ENCODE data around the gene FIBP.
A peak's percentile ranks its signal among the peaks of the same experiment; 100 is the strongest.
"Not testable (repeated sequence)": the region's sequence is repeated elsewhere in the genome, so short reads cannot be mapped to it uniquely, and the experiment has no call there.

The FIBP gene

DNA sequence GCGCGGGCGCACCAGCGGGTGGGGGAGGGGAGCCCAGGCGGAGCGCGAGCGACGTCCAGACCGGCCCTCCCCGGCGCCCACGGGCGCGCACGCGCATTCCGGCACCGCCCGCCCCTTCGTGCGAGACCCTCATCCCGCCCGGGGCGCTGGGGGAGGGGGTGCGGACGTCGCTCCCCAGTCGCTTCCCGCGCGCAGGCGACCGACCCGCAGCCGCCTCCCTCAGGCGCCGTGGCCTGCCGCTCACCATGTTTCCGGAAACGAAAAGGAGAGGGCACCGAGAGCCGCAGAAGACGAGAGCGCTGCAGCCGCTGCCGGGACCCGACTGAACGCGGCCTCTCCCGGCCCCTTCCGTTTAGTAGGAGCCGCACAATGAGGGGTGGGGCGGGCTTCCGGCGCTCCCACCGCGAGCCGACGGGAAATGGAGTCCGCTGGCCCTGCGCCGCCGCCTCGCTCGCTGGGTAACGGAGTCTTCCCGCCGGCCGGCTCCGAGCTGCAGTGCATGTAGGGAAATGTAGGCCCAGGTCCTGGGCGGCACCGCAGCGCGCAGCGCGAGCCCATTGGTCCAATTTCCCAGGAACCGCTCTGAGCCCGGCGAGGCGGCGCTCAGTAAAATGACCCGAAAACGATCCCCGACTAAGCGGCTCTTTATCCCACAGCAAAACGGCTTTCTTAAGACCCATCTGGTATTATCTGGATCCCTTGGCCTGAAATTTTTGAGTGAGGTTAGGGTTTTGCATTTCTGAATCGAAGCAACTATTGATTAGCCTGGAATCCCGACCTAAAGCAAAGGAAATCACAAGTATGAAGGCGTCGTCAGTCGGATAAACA, 30.2 kb downstream of the FIBP start, which contains the start of gene CFL1:
Gene CFL1 (minus strand): TSS at position 328 of the 828 bp plus-strand sequence. CDS start 81 bp downstream, at position 247.
- DNase-seq = peak; percentile 92 to 97 (median 96)

- DNase-seq = peak; percentile 44 to 82 (median 68)
Observed at GRCh38 chr11:65857500-65857852, 30.8 kb downstream of the FIBP start.

DNA sequence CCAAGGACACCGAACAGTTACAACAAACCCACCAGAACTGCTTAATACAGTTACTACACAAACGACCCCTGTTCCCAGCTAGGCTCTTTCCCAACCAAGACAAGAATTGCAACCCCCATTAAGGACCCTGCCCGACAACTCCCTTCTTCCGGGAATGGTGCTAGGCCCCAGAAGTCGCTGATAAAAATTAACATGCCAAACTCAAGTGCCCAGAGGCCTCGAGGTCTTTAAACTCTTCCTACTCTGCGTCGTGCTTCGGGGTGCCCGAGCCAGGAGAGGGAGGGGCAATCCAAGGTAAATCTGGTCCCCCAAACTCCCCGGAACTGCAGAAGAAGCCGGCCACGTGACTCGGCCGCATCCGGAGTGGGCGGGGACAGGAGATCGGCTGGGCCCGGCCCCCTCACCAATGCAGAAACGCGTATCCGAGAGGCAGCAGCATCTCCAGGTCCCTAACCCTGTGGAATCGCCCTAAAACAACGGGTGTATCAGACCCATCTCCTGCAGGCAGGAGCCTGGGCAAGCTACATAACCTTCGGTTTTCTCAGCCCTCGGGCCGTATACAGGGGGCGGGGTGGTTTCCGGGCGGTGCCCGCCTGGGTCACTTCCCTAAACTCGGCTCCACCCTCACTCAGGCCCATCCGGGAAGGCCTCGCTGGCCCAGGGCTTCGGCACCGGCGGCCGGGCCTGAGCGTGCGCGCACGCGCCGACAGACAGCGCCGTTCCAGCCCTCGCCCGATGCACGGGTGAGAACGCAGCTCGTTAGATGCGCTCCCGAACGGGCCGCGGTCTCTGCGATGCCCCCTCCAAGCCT, 31.4 kb downstream of the FIBP start:
- DNase-seq = peak; percentile 73 to 84 (median 80)

DNA sequence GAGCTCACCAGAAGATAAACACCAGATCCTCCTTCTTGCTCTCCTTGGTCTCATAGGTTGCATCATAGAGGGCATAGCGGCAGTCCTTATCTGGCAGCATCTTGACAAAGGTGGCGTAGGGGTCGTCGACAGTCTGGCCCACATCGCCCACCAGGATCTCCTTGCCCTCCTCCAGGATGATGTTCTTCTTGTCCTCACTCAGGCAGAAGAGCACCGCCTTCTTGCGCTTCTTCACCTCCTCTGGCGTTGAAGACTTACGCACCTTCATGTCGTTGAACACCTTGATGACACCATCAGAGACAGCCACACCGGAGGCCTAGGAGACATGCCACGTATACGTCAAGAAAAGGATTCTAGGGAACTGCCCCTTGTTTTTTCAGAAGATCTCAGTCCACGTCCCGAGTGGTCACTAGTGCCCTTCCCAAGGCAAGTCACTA, 32.3 kb downstream of the FIBP start:
- DNase-seq = no peak

DNA sequence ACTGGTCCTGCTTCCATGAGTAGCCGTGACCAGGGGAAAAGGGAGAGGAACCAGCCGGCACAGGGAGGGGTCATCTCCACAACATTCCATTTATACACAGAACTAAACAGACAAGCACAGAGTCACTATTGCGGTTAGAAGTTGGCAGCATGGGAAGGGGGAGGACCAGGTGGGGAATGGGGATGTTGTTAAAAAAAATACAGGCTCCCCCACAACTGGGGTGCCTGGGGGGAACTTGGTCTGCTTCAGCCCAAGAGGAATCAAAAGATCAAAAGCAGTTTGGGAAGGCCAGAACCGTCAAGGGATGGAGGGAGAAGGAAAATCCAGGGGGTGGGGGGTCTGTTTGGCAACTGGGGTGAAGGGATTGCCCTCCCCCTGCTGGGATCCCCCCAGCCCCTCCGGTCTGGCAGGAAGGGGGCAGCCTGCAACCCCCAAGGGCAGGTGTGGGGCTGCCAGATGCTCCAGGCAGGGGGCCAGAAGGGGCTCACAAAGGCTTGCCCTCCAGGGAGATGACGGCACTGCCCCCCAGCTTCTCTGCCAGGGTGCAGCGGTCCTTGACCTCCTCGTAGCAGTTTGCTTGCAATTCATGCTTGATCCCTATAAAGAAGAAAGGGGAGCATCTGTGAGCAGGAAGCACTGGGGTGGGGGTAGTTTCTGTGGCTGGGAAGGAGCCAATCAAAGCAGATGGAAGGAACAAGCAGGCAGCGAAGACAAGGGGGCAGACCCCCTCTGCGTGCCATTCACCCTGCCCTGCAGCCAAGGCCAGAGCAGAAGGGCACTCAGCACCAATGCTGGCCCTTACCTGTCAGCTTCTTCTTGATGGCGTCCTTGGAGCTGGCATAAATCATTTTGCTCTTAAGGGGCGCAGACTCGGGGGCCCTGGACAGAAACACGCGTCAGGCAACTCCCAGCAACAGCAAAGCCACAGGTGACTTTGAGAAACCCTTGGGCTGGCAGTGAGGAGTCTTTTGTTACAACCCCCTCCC, 33.1 kb downstream of the FIBP start:
- DNase-seq = no peak

DNA sequence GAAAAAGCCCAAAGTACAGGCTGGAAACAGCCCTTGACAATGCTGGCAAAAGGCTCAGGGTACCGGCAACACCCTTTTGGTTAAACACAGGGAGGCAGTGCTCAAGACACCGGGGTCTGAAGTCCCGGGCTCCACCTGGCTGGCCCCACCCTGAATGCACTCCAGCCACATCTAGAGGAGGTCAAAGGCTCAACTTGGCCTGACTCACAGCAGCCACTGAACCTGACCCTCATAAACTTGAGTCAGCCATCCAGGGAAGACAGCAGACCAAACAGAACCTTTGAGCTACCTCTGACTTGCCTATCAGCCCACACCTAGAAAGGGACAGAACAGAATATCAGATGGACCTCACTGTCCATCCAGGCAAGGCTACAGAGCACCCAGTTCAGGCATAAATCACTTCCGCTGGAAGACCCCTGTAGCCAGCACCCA, 34.1 kb downstream of the FIBP start:
- no peak for DNase-seq

GRCh38 chr11:65853246-65853979, 34.9 kb downstream of the FIBP start:
- DNase-seq = no peak

- no peak for DNase-seq
Observed at GRCh38 chr11:65852508-65853245, 35.6 kb downstream of the FIBP start.

- DNase-seq = no peak
Observed at GRCh38 chr11:65851811-65852507, 36.3 kb downstream of the FIBP start.

- DNase-seq = no peak
Observed at GRCh38 chr11:65851083-65851579, 37.1 kb downstream of the FIBP start.

- DNase-seq = no peak
Observed at GRCh38 chr11:65850217-65851082, 37.8 kb downstream of the FIBP start.

GRCh38 chr11:65849771-65850216, 38.5 kb downstream of the FIBP start:
- DNase-seq = no peak

GRCh38 chr11:65849366-65849765, 38.9 kb downstream of the FIBP start:
- no peak for DNase-seq

DNA sequence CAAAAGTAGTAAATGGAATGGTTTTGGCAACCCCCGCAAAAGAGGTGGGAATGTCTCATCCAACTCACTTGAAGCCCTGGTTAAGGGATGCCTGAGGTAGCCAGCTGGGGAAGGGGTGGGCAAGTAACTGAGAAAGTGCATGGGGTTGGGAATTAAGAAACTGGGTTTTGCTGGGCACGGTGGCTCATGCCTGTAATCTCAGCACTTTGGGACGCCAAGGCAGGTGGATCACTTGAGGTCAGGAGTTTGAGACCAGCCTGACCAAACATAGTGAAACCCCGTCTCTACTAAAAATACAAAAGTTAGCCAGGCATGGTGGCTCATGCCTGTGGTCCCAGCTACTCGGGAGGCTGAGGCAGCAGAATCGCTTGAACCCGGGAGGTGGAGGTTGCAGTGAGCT, 39.6 kb downstream of the FIBP start:
- not testable (repeated sequence) for DNase-seq

DNA sequence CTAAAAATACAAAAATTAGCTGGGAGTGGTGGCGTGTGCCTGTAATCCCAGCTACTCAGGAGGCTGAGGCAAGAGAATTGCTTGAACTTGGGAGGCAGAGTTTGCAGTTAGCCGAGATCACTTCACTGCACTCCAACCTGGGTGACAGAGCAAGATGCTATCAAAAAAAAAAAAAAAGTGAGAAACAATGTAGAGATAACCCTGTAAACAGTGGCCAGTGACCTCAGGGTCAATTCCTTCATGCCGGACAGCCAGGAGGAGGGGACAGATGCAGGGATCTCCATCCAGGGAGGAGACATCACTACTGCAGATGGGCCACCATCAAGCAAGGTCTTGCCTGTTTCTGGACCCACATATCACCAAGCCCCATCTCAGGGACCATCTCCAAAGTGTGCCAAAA, 40.5 kb downstream of the FIBP start:
- no peak for DNase-seq

- no peak for DNase-seq
Observed at GRCh38 chr11:65844231-65844872, 43.9 kb downstream of the FIBP start.

GRCh38 chr11:65843811-65844210, 44.5 kb downstream of the FIBP start:
- no peak for DNase-seq

DNA sequence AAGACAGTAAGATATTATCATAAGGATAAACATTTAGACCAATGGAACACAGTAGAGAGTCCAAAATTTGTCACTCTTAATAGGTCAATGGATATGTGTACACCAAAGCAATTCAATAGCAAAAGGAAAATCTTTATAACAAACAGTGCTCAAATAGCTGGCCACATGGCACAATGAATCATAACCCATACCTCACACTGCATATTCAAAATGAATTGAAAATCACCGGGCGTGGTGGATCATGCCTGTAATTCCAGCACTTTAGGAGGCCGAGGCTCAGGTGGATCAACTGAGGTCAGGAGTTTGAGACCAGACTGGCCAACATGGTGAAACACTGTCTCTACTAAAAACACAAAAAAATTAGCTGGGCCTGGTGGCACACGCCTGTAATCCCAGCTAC, 46.1 kb downstream of the FIBP start:
- DNase-seq = no peak

DNA sequence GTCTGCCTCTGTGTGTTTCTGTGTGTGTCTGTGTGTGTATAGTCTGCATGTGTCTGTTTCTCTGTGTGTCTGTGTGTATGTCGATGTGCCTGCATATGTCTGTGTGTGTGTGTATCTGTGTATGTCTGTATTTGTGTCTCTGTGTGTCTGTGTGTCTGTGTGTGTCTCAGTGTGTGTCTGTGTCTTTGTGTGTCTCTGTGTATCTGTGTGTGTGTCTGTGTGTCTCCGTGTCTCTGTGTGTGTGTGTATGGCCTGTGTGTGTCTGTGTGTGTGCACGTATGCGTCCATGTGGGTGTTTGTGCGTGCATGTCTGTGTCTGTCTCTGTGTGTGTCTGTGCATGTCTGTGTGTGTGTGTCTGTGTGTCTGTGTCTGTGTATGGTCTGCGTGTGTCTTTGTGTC, 54.1 kb downstream of the FIBP start:
- no peak for DNase-seq
